Endodermal cell (in vitro differentiated cells): ENCODE measurements around the gene PSMD2. TPM values are rescaled to one million over a fixed set of nuclear protein-coding genes. Genes with fewer than 3 reads are reported as not detected.

Experiments
- DNase-seq: peaks from one replicate; pipeline ENCODE4 v3.0.0-alpha.2; 2017
- H3K27ac ChIP-seq: 2 replicates; pipeline ENCODE4 v1.5.1; 2013; ENCODE audit warnings: mild to moderate bottlenecking, low read depth, low read length, moderate library complexity
- H3K27me3 ChIP-seq: 2 replicates; pipeline ENCODE4 v1.6.1; 2013; ENCODE audit warnings: mild to moderate bottlenecking, low read length, moderate library complexity; ENCODE audit not compliant: insufficient read depth, control insufficient read depth, poor library complexity, severe bottlenecking
- H3K36me3 ChIP-seq: 2 replicates; pipeline ENCODE4 v1.7.0; 2013; ENCODE audit warnings: mild to moderate bottlenecking, low read length, moderate library complexity; ENCODE audit not compliant: control insufficient read depth, insufficient read depth
- H3K4me1 ChIP-seq: one replicate; pipeline ENCODE4 v1.7.0; 2013; ENCODE audit warnings: low read length; ENCODE audit not compliant: control insufficient read depth, insufficient read depth
- H3K4me3 ChIP-seq: 2 replicates; pipeline ENCODE4 v1.5.1; 2013; ENCODE audit warnings: mild to moderate bottlenecking, low read length, moderate library complexity
- H3K9ac ChIP-seq: 2 replicates; pipeline ENCODE4 v1.6.1; 2013; ENCODE audit warnings: mild to moderate bottlenecking, low read length, moderate library complexity; ENCODE audit not compliant: poor library complexity, severe bottlenecking; ENCODE audit errors: extremely low read depth
- H3K9me3 ChIP-seq: 2 replicates; pipeline ENCODE4 v1.6.1; 2013; ENCODE audit warnings: mild to moderate bottlenecking, low read length, moderate library complexity; ENCODE audit not compliant: control insufficient read depth
- H3K27ac Mint-ChIP-seq: 2 replicates; pipeline ENCODE4 v1.8.0; 2020; ENCODE audit warnings: mixed read lengths
- H3K27me3 Mint-ChIP-seq: 2 replicates; pipeline ENCODE4 v1.8.0; 2021; ENCODE audit warnings: mild to moderate bottlenecking, mixed read lengths; ENCODE audit not compliant: insufficient read depth
- H3K36me3 Mint-ChIP-seq: 2 replicates; pipeline ENCODE4 v1.8.0; 2020; ENCODE audit warnings: low read depth, mixed read lengths
- H3K4me1 Mint-ChIP-seq: 2 replicates; pipeline ENCODE4 v1.8.0; 2020; ENCODE audit warnings: mixed read lengths
- H3K4me3 Mint-ChIP-seq: 2 replicates; pipeline ENCODE4 v1.8.0; 2020; ENCODE audit warnings: mild to moderate bottlenecking, moderate library complexity, mixed read lengths
- H3K9me3 Mint-ChIP-seq: 2 replicates; pipeline ENCODE4 v1.8.0; 2020; ENCODE audit warnings: mild to moderate bottlenecking, mixed read lengths
- CTCF ChIP-seq: fragments of 200-600 bp; sonication (generic); conservative IDR thresholded peaks from 2 replicates; pipeline ENCODE4 v1.5.0; 2021; ENCODE audit warnings: antibody characterized with exemption, mild to moderate bottlenecking
- WGBS, 2 experiments: methylation state at CpG; one replicate each; pipeline versions ENCODE4 v1.1.5 to v1.1.7; 2013; ENCODE audit warnings: missing lambda C conversion rate in 2 of 2, mixed read lengths in 1 of 2; ENCODE audit not compliant: insufficient coverage in 1 of 2, insufficient read length in 1 of 2; 5-methylcytosine and 5-hydroxymethylcytosine counted together
- total RNA-seq, 2 donors: library from RNA; stranded (reverse); fragmentation: NEBNext Ultra II Directional in 1 of 2; extraction: Animal tissue kit (Norgen Biotek cat#: 25700) in 1 of 2; gene quantifications; 2 replicates in 1 of 2; 3 replicates in 1 of 2; pipeline ENCODE4 v1.2.1, GENCODE V29; 2021

The PSMD2 gene
- total RNA-seq, 2 donors from 2014 or later: 332 TPM

- WGBS, 2 experiments: 95 to 100% methylated on average over 4 to 9 of the region's 9 CpGs
Measured at GRCh38 chr3:184307915-184308314, 8.9 kb downstream of the PSMD2 start.

GRCh38 chr3:184308744-184309143 lies 9.7 kb downstream of the PSMD2 start:
- peak; percentile 31 for TF ChIP-seq CTCF
- DNase-seq: no peak
- Histone ChIP-seq H3K9me3 (no peaks in the 10 kb centered on the region), H3K9ac (no peak overlapping the region), H3K27me3 (no peaks in the 10 kb centered on the region), H3K27ac (no peak overlapping the region), H3K4me1 (no peaks in the 10 kb centered on the region), H3K4me3 (no peak overlapping the region), H3K36me3 (peaks cover 55% of the 10 kb centered on the region)
- no peaks in the 10 kb centered on the region for H3K4me1 Mint-ChIP-seq
- WGBS, 2 experiments: 89 to 94% methylated on average over 6 to 7 of the region's 7 CpGs
- no peaks in the 10 kb centered on the region for H3K9me3 Mint-ChIP-seq
- peaks cover 59% of the 10 kb centered on the region for H3K36me3 Mint-ChIP-seq
- no peak overlapping the region for H3K4me3 Mint-ChIP-seq
- no peaks in the 10 kb centered on the region for H3K27me3 Mint-ChIP-seq
- no peak overlapping the region for H3K27ac Mint-ChIP-seq

More at GRCh38 chr3:184307915-184308314, 8.9 kb downstream of the PSMD2 start:
- Histone ChIP-seq H3K36me3 (peaks cover 63% of the 10 kb centered on the region), H3K9ac (no peak overlapping the region), H3K4me1 (no peaks in the 10 kb centered on the region), H3K27ac (no peak overlapping the region), H3K4me3 (no peak overlapping the region), H3K27me3 (no peaks in the 10 kb centered on the region), H3K9me3 (no peaks in the 10 kb centered on the region)
- DNase-seq: no peak
- no peak overlapping the region for H3K27ac Mint-ChIP-seq
- H3K36me3 Mint-ChIP-seq: peaks cover 67% of the 10 kb centered on the region
- H3K4me3 Mint-ChIP-seq: no peak overlapping the region
- H3K9me3 Mint-ChIP-seq: no peaks in the 10 kb centered on the region
- no peaks in the 10 kb centered on the region for H3K4me1 Mint-ChIP-seq
- no peak for TF ChIP-seq CTCF
- no peaks in the 10 kb centered on the region for H3K27me3 Mint-ChIP-seq

GRCh38 chr3:184311633-184312032 lies 12.6 kb downstream of the PSMD2 start:
- no peaks in the 10 kb centered on the region for H3K27me3 ChIP-seq
- peaks cover 30% of the 10 kb centered on the region for H3K36me3 ChIP-seq
- no peak overlapping the region for H3K27ac Mint-ChIP-seq
- no peak for TF ChIP-seq CTCF
- H3K4me3 ChIP-seq: no peak overlapping the region
- peaks cover 33% of the 10 kb centered on the region for H3K36me3 Mint-ChIP-seq
- H3K4me1 ChIP-seq: peaks cover 3% of the 10 kb centered on the region
- H3K27ac ChIP-seq: no peak overlapping the region
- no peaks in the 10 kb centered on the region for H3K9me3 Mint-ChIP-seq
- no peak overlapping the region for H3K4me3 Mint-ChIP-seq
- no peaks in the 10 kb centered on the region for H3K27me3 Mint-ChIP-seq
- no peak for DNase-seq
- peaks cover 7% of the 10 kb centered on the region for H3K4me1 Mint-ChIP-seq
- no peaks in the 10 kb centered on the region for H3K9me3 ChIP-seq
- H3K9ac ChIP-seq: no peak overlapping the region
